ENCODE results near the gene COL6A6. TPM values are rescaled to one million over a fixed set of nuclear protein-coding genes. Genes with fewer than 3 reads are reported as not detected.
A peak's percentile ranks its signal among the peaks of the same experiment; 100 is the strongest.

The COL6A6 gene
- total RNA-seq, result under 1 TPM; 0.33 to 0.40 TPM
- polyA plus RNA-seq (2013, experiment 1 of 2), result 0.18 TPM
- polyA plus RNA-seq (2013, experiment 2 of 2), result 0.25 TPM
- long read RNA-seq, experiment 1, result 0 reads
- long read RNA-seq, experiment 2, partial matches to known transcripts, result 0 of 1 reads
- long read RNA-seq, experiment 2, other reads (novel, unspliced or antisense), result 1 of 1 reads
- long read RNA-seq, experiment 3, partial matches to known transcripts, result 0 of 1 reads
- long read RNA-seq, experiment 3, other reads (novel, unspliced or antisense), result 1 of 1 reads
- long read RNA-seq, experiment 4, result 0 reads

- Histone ChIP-seq H3K9me3 (ENCODE audit: control insufficient read depth, low read length) (no peaks in the 10 kb centered on the region), H3K4me3 (ENCODE audit: low read length) (peak within 1 kb of the TSS; percentile 82), H3K4me1 (ENCODE audit: control insufficient read depth, insufficient read depth, low read length) (no peaks in the 10 kb centered on the region), H3K9ac (ENCODE audit: extremely low read depth, low read length, poor library complexity, severe bottlenecking) (no peak within 1 kb of the TSS), H3K27ac (ENCODE audit: low read depth, low read length) (no peak within 1 kb of the TSS), H3K36me3 (ENCODE audit: control insufficient read depth, insufficient read depth, low read length) (no peaks in the 10 kb centered on the region), H3K27me3 (ENCODE audit: control insufficient read depth, insufficient read depth, low read length, poor library complexity, severe bottlenecking) (peaks cover 41% of the 10 kb centered on the region)
- Mint-ChIP-seq H3K27me3 (ENCODE audit: insufficient read depth) (peaks cover 56% of the 10 kb centered on the region), H3K4me3 (peak within 1 kb of the TSS; percentile 64), H3K36me3 (ENCODE audit: low read depth) (no peaks in the 10 kb centered on the region), H3K27ac (no peak within 1 kb of the TSS), H3K4me1 (peaks cover 5% of the 10 kb centered on the region), H3K9me3 (no peaks in the 10 kb centered on the region)
- peak; percentile 75 for DNase-seq
- whole genome bisulfite sequencing, 2 experiments (ENCODE audit: insufficient coverage in 1 of 2, insufficient read length in 1 of 2), result 4 to 7% methylated on average over 10 to 58 of the region's 58 CpGs
- TF ChIP-seq CTCF (conservative IDR thresholded peaks at IDR 0.05), result no peak
These were observed at the start of gene COL6A6 for GRCh38 chr3:130516645-130517512. COL6A6 (plus strand) TSS chr3:130517177; CDS start chr3:130560365, 43,188 bp downstream.

GRCh38 chr3:130468311-130468710, 48.7 kb upstream of the COL6A6 start:
- Mint-ChIP-seq H3K4me1 (no peaks in the 10 kb centered on the region), H3K9me3 (no peaks in the 10 kb centered on the region), H3K27ac (no peak overlapping the region), H3K27me3 (ENCODE audit: insufficient read depth) (peaks cover 3% of the 10 kb centered on the region), H3K4me3 (no peak overlapping the region), H3K36me3 (ENCODE audit: low read depth) (no peaks in the 10 kb centered on the region)
- TF ChIP-seq CTCF (conservative IDR thresholded peaks at IDR 0.05), result no peak
- Histone ChIP-seq H3K27ac (ENCODE audit: low read depth, low read length) (no peak overlapping the region), H3K4me3 (ENCODE audit: low read length) (no peak overlapping the region), H3K27me3 (ENCODE audit: control insufficient read depth, insufficient read depth, low read length, poor library complexity, severe bottlenecking) (no peaks in the 10 kb centered on the region), H3K9me3 (ENCODE audit: control insufficient read depth, low read length) (no peaks in the 10 kb centered on the region), H3K9ac (ENCODE audit: extremely low read depth, low read length, poor library complexity, severe bottlenecking) (no peak overlapping the region), H3K4me1 (ENCODE audit: control insufficient read depth, insufficient read depth, low read length) (no peaks in the 10 kb centered on the region), H3K36me3 (ENCODE audit: control insufficient read depth, insufficient read depth, low read length) (no peaks in the 10 kb centered on the region)
- 92 to 100% methylated on average over 1 of the region's 1 CpG for WGBS, 2 experiments (ENCODE audit: insufficient coverage in 1 of 2, insufficient read length in 1 of 2)
- no peak for DNase-seq

GRCh38 chr3:130470126-130470525, 46.9 kb upstream of the COL6A6 start:
- H3K27me3 ChIP-seq (ENCODE audit: control insufficient read depth, insufficient read depth, low read length, poor library complexity, severe bottlenecking), result no peaks in the 10 kb centered on the region
- no peak overlapping the region for H3K9ac ChIP-seq (ENCODE audit: extremely low read depth, low read length, poor library complexity, severe bottlenecking)
- 89 to 100% methylated on average over 1 to 2 of the region's 3 CpGs for WGBS, 2 experiments (ENCODE audit: insufficient coverage in 1 of 2, insufficient read length in 1 of 2)
- TF ChIP-seq CTCF (conservative IDR thresholded peaks at IDR 0.05), result no peak
- Mint-ChIP-seq H3K4me3 (no peak overlapping the region), H3K4me1 (no peaks in the 10 kb centered on the region), H3K27me3 (ENCODE audit: insufficient read depth) (no peaks in the 10 kb centered on the region), H3K9me3 (peaks cover 3% of the 10 kb centered on the region), H3K27ac (no peak overlapping the region), H3K36me3 (ENCODE audit: low read depth) (no peaks in the 10 kb centered on the region)
- H3K4me1 ChIP-seq (ENCODE audit: control insufficient read depth, insufficient read depth, low read length), result no peaks in the 10 kb centered on the region
- no peaks in the 10 kb centered on the region for H3K36me3 ChIP-seq (ENCODE audit: control insufficient read depth, insufficient read depth, low read length)
- DNase-seq, result peak; percentile 58
- H3K4me3 ChIP-seq (ENCODE audit: low read length), result no peak overlapping the region
- no peaks in the 10 kb centered on the region for H3K9me3 ChIP-seq (ENCODE audit: control insufficient read depth, low read length)
- H3K27ac ChIP-seq (ENCODE audit: low read depth, low read length), result no peak overlapping the region
